Vagina (tissue), 2 donors: ENCODE measurements around the gene NRXN2.

ENCODE experiments used
- CTCF ChIP-seq, 3 experiments: fragments of 450-650 bp in 2 of 3; fragments of 200-600 bp in 1 of 3; sonication (generic) in 1 of 3; IDR thresholded peaks; one replicate each; pipeline ENCODE4 v1.5.1; 2017 to 2019; ENCODE audit warnings: antibody characterized with exemption in 3 of 3, mild to moderate bottlenecking in 2 of 3, moderate library complexity in 2 of 3
- POLR2A ChIP-seq, 2 donors: fragments of 450-650 bp; IDR thresholded peaks; one replicate each; pipeline ENCODE4 v1.6.1; 2017; ENCODE audit warnings: antibody characterized with exemption in 2 of 2, mild to moderate bottlenecking in 2 of 2, moderate library complexity in 2 of 2
- POLR2AphosphoS5 ChIP-seq, 2 donors: sonication (generic); formaldehyde crosslinking; IDR thresholded peaks; one replicate each; pipeline ENCODE4 v1.9.0; 2017; ENCODE audit warnings: antibody characterized with exemption in 2 of 2, mild to moderate bottlenecking in 2 of 2, low read depth in 1 of 2; ENCODE audit not compliant: insufficient read depth in 1 of 2

DNA sequence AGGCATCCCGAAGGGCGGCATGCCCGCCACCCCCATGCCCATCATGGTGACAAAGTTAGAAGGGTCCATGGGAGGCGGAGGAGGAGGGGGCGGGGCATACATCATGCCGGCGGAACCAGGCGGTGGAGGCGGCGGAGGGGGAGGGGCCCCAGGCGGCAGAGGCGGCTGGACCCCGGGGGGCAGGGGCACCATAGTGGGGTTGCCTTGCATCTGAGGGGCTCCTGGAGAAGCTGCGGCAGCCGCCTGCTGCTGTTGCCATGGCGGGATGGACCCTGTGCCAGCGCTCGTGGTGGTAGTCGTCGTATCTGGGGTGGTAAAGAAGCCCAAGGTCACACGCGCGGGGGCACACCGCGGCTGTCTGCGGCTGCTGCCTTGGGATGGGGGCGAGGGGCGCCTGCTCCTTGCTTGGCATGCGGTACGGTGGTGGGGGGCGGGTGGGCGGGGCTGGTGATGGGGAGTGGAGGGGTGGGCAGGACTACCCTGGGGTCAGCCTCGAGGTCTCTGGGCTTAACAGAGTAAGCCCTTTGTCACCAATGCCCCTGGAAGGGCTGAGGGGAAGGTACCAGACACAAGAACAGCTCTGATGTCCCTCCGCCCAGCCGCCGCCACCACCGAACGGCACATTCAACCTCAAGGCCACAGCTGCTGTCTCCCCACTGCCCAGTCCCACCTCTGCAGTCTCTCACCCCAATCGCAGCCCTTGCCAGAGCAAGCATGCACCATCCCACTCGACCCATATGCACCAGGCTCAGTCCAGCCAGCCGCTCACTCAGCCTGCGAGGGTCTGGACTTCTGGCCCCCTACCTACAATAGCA lies 43.1 kb upstream of the NRXN2 start:
- no peak for TF ChIP-seq CTCF (IDR thresholded peaks at IDR 0.05)
- TF ChIP-seq POLR2A (IDR thresholded peaks at IDR 0.05) = no peak
- no peak for TF ChIP-seq POLR2AphosphoS5 (IDR thresholded peaks at IDR 0.05; ENCODE audit: insufficient read depth in 1 of 2, low read depth in 1 of 2)
